Measurements from ENCODE around the gene ZNF423.

DNA sequence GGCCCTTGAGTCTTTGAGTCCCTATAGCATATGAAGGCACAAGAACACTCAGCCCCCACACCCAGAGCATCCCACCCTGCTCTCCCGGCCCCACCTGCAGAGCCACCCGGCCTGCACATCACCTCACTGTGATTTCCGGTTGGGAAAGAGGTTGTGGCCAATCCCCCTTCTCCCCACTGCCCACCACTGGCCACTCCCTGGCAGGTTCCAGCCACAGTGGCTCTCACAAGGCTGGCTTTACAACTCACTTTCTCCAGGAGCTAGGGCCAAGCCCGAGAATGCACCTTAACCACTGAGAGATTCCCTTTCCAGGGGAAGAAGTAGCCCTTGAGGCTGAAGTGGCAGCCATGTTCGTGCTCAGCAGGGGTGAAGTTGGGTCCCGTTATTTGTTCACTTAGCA is 358.4 kb downstream of the ZNF423 start:
- TF ChIP-seq, protein P1, sequence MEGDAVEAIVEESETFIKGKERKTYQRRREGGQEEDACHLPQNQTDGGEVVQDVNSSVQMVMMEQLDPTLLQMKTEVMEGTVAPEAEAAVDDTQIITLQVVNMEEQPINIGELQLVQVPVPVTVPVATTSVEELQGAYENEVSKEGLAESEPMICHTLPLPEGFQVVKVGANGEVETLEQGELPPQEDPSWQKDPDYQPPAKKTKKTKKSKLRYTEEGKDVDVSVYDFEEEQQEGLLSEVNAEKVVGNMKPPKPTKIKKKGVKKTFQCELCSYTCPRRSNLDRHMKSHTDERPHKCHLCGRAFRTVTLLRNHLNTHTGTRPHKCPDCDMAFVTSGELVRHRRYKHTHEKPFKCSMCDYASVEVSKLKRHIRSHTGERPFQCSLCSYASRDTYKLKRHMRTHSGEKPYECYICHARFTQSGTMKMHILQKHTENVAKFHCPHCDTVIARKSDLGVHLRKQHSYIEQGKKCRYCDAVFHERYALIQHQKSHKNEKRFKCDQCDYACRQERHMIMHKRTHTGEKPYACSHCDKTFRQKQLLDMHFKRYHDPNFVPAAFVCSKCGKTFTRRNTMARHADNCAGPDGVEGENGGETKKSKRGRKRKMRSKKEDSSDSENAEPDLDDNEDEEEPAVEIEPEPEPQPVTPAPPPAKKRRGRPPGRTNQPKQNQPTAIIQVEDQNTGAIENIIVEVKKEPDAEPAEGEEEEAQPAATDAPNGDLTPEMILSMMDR (IDR thresholded peaks at IDR 0.05): no peak
- no peak for TF ChIP-seq POLR2A (IDR thresholded peaks at IDR 0.05)
- TF ChIP-seq EP300 (IDR thresholded peaks at IDR 0.05): no peak
